ENCODE data around the gene RAB9B.

RAB9B gene

DNA sequence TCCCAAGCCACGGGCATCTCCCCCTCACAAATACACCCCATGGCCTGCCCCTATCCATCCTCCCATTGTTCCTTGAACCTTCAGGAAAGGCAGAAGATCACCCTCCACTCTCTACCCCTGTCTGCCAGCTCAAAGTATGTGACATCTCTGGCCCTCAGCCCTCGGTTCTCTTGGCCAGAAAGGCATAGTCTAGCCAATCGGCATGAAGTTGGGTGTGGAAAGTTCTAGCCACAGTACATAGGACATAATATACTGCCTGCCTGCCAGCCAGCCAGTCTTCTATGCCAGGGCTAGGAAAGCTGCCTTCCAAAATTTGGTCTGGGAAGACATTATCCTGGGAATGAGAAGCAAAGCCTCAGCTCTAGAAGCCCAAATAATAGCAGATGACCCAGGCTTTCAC lies 58.6 kb downstream of the RAB9B start:
- Histone ChIP-seq H3K9ac (no peak overlapping the region), H3K4me2 (no peak overlapping the region), H3K36me3 (ENCODE audit: insufficient read depth) (no peaks in the 10 kb centered on the region), H2AFZ (ENCODE audit: low read depth) (no peak overlapping the region), H3K4me1 (ENCODE audit: low read depth, poor library complexity, severe bottlenecking) (peaks cover 15% of the 10 kb centered on the region), H3K27me3 (ENCODE audit: insufficient read depth, low read depth) (no peaks in the 10 kb centered on the region), H3K4me3 (IDR thresholded peaks at IDR 0.05; ENCODE audit: insufficient read depth, low read depth, low read length) (no peak overlapping the region), H3K27ac (no peak overlapping the region), H4K20me1 (ENCODE audit: insufficient read depth) (no peaks in the 10 kb centered on the region), H3K79me2 (ENCODE audit: insufficient read depth, low read depth) (no peaks in the 10 kb centered on the region)
- TF ChIP-seq, protein P1, sequence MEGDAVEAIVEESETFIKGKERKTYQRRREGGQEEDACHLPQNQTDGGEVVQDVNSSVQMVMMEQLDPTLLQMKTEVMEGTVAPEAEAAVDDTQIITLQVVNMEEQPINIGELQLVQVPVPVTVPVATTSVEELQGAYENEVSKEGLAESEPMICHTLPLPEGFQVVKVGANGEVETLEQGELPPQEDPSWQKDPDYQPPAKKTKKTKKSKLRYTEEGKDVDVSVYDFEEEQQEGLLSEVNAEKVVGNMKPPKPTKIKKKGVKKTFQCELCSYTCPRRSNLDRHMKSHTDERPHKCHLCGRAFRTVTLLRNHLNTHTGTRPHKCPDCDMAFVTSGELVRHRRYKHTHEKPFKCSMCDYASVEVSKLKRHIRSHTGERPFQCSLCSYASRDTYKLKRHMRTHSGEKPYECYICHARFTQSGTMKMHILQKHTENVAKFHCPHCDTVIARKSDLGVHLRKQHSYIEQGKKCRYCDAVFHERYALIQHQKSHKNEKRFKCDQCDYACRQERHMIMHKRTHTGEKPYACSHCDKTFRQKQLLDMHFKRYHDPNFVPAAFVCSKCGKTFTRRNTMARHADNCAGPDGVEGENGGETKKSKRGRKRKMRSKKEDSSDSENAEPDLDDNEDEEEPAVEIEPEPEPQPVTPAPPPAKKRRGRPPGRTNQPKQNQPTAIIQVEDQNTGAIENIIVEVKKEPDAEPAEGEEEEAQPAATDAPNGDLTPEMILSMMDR (conservative IDR thresholded peaks at IDR 0.05; ENCODE audit: low read depth, low read length), result no peak
